Esophagus muscularis mucosa (tissue), 4 donors: ENCODE results near the gene MORC3.

Experiments
- CTCF ChIP-seq, 3 experiments: fragments of 200-600 bp in 2 of 3; fragments of 450-650 bp in 1 of 3; sonication (generic) in 2 of 3; IDR thresholded peaks; one replicate each; pipeline ENCODE4 v1.5.1; 2017 to 2019; ENCODE audit warnings: antibody characterized with exemption in 3 of 3, mild to moderate bottlenecking in 2 of 3, moderate library complexity in 1 of 3
- EP300 ChIP-seq: sonication (generic); formaldehyde crosslinking; IDR thresholded peaks from one replicate; pipeline ENCODE4 v1.6.1; 2017; ENCODE audit warnings: antibody characterized with exemption
- POLR2A ChIP-seq: fragments of 450-650 bp; IDR thresholded peaks from one replicate; pipeline ENCODE4 v1.6.1; 2017; ENCODE audit warnings: antibody characterized with exemption, moderate library complexity, mild to moderate bottlenecking, low read depth

DNA sequence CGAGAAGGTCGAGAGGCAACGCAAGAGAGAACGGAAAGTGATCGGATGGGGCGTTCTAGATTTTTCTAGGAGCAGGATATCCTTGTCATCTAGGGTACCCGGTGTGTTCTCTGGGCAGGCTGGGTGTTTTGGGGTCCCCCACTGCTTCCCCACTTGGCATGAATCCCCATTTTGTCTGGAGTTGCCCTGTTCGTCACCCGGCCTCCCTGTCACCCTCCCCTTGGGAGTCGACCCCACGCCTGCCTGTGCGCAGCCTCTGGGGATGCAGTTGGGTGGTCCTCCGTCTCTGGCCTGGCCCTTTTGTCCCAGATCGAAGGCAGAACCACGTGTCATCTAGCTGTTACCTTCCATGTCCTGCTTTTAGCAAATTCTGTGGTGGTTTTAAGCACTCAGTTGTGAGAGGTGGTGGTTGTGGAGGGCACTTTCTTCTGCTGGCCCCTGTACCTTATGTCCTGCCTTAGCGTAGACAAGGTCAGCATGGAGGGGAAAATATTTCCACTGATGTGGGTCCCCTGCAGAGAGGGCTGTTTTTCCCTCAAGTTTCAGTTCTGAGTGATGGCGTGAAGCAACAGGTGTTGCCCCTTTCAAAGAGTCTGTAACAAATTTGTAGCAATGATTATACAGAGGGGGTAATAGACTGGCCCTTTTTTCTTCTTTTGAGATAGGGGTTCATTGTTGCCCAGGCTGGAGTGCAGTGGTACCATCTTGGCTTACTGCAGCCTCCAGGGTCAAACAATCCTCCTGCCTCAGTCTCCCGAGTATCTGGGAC lies 100.8 kb downstream of the MORC3 start:
- TF ChIP-seq CTCF (IDR thresholded peaks at IDR 0.05) (no peak), EP300 (no peak), POLR2A (no peak)
